DMS53 treated with DMSO at 0.1 percent for 48 hours (cell line): Measurements from ENCODE around the gene RPUSD1.

Source experiments
- DNase-seq: peaks from one replicate; lab custom pipeline; 2025; ENCODE audit not compliant: unreplicated experiment; lab: John Stamatoyannopoulos, UW

Gene RPUSD1

GRCh38 chr16:799948-800833 is 12.0 kb upstream of the RPUSD1 start, which contains the start of gene GNG13:
GNG13 (minus strand) TSS chr16:800734; CDS start chr16:799077, 1,657 bp downstream.
- DNase-seq, result no peak

GRCh38 chr16:799111-799947 is 11.1 kb upstream of the RPUSD1 start:
- DNase-seq, result no peak

GRCh38 chr16:798666-799065 is 10.5 kb upstream of the RPUSD1 start:
- no peak for DNase-seq

- no peak for DNase-seq
Observed at GRCh38 chr16:797686-798085, 9.5 kb upstream of the RPUSD1 start.

GRCh38 chr16:797120-797420 is 8.9 kb upstream of the RPUSD1 start:
- no peak for DNase-seq

GRCh38 chr16:796296-797119 is 8.3 kb upstream of the RPUSD1 start:
- DNase-seq, result no peak

GRCh38 chr16:795580-796229 is 7.5 kb upstream of the RPUSD1 start:
- peak; percentile 20 for DNase-seq

GRCh38 chr16:794853-795466 is 6.8 kb upstream of the RPUSD1 start:
- DNase-seq, result peak; percentile 21

- no peak for DNase-seq
Observed at GRCh38 chr16:794091-794822, 6.1 kb upstream of the RPUSD1 start.

- no peak for DNase-seq
Observed at GRCh38 chr16:793414-793813, 5.2 kb upstream of the RPUSD1 start.

GRCh38 chr16:792221-792995 is 4.2 kb upstream of the RPUSD1 start:
- no peak for DNase-seq

- no peak for DNase-seq
Observed at GRCh38 chr16:791131-791530, 3.0 kb upstream of the RPUSD1 start.

GRCh38 chr16:790086-790485 is 1.9 kb upstream of the RPUSD1 start:
- no peak for DNase-seq

- DNase-seq, result no peak
Observed at GRCh38 chr16:789191-789850, 1.1 kb upstream of the RPUSD1 start.

GRCh38 chr16:788399-789126 is 382 bp upstream of the RPUSD1 start, which contains the start of gene CHTF18:
CHTF18 (plus strand) TSS chr16:788620; CDS start chr16:788685, 65 bp downstream.
- DNase-seq, result peak; percentile 44

GRCh38 chr16:787321-787966 is 737 bp downstream of the RPUSD1 start:
- DNase-seq, result no peak
